HPDE6-E6E7 (cell line): ENCODE measurements around the gene PIGZ.

ENCODE experiments used
- DNase-seq: peaks from one replicate; pipeline ENCODE4 v3.0.0; 2011; ENCODE audit warnings: missing footprints; ENCODE audit errors: extremely low spot score

PIGZ gene

GRCh38 chr3:196915375-196915774 lies 53.3 kb downstream of the PIGZ start:
- no peak for DNase-seq

DNA sequence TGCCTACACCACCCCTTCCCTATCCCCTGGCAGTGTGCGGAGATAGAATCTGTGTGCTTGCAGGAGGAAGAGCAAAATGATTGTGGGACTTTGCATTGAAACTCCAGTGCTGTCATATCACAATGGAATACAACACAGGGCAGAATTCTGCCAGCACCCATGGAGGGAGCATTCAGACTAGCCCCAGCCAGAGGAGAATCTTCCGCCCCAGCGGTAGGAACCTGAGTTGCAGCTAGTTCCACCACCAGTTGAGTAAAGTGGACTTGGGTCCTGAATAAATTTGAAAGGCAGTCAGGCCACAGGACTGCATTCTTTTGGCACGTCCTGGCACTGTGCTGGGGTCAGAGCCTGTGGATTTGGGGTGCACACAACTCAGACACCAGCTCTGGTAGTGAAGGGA lies 53.8 kb downstream of the PIGZ start:
- no peak for DNase-seq

GRCh38 chr3:196903740-196904139 lies 64.9 kb downstream of the PIGZ start:
- DNase-seq = no peak

GRCh38 chr3:196902296-196902695 lies 66.3 kb downstream of the PIGZ start:
- no peak for DNase-seq

DNA sequence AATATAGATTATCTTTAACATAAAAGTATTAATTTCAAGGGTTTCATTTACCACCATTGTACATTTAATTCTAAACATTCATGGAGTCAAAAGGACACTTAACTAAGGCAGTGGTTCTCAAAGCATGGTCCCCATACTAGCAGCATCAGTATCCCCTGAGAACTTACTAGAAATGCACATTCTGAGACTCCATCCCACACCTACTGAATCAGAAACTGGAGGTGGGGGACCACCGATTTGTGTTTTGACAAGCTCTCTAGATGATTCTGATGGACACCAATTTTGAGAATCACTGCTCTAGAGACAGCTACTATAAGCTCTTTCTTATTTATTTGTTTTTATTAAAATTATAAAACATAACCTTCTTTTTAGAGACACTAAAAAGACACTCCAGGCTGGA lies 66.9 kb downstream of the PIGZ start:
- no peak for DNase-seq
